ENCODE data around the gene KRT20.

Gene KRT20

GRCh38 chr17:40850293-40850972 lies 34.6 kb downstream of the KRT20 start:
- FAIRE-seq (no peak), DNase-seq (ENCODE audit: insufficient read length, low spot score) (no peak)
- TF ChIP-seq POLR2A (IDR thresholded peaks at IDR 0.05; ENCODE audit: low read depth, low read length) = no peak

- no peak for TF ChIP-seq POLR2A (IDR thresholded peaks at IDR 0.05; ENCODE audit: low read depth, low read length)
- no peak for DNase-seq (ENCODE audit: insufficient read length, low spot score)
- no peak for FAIRE-seq
Measured at GRCh38 chr17:40849723-40850122, 35.3 kb downstream of the KRT20 start.

GRCh38 chr17:40848583-40849235 lies 36.3 kb downstream of the KRT20 start:
- TF ChIP-seq POLR2A (IDR thresholded peaks at IDR 0.05; ENCODE audit: low read depth, low read length) = no peak
- FAIRE-seq (no peak), DNase-seq (ENCODE audit: insufficient read length, low spot score) (no peak)

- DNase-seq (ENCODE audit: insufficient read length, low spot score) (no peak), FAIRE-seq (no peak)
- no peak for TF ChIP-seq POLR2A (IDR thresholded peaks at IDR 0.05; ENCODE audit: low read depth, low read length)
Measured at GRCh38 chr17:40846515-40847144, 38.4 kb downstream of the KRT20 start.

- FAIRE-seq (no peak), DNase-seq (ENCODE audit: insufficient read length, low spot score) (no peak)
- no peak for TF ChIP-seq POLR2A (IDR thresholded peaks at IDR 0.05; ENCODE audit: low read depth, low read length)
Measured at GRCh38 chr17:40844671-40845107, 40.4 kb downstream of the KRT20 start.

GRCh38 chr17:40843242-40843641 lies 41.8 kb downstream of the KRT20 start:
- no peak for TF ChIP-seq POLR2A (IDR thresholded peaks at IDR 0.05; ENCODE audit: low read depth, low read length)
- DNase-seq (ENCODE audit: insufficient read length, low spot score) (no peak), FAIRE-seq (no peak)

- no peak for FAIRE-seq
- no peak for TF ChIP-seq POLR2A (IDR thresholded peaks at IDR 0.05; ENCODE audit: low read depth, low read length)
- no peak for DNase-seq (ENCODE audit: insufficient read length, low spot score)
Measured at GRCh38 chr17:40841246-40841645, 43.8 kb downstream of the KRT20 start.

- FAIRE-seq (no peak), DNase-seq (ENCODE audit: insufficient read length, low spot score) (no peak)
- TF ChIP-seq POLR2A (IDR thresholded peaks at IDR 0.05; ENCODE audit: low read depth, low read length) = no peak
Measured at GRCh38 chr17:40839194-40839593, 45.8 kb downstream of the KRT20 start.

- no peak for TF ChIP-seq POLR2A (IDR thresholded peaks at IDR 0.05; ENCODE audit: low read depth, low read length)
- no peak for FAIRE-seq
- DNase-seq (ENCODE audit: insufficient read length, low spot score) = no peak
Measured at GRCh38 chr17:40836020-40836419, 49.0 kb downstream of the KRT20 start.

- TF ChIP-seq POLR2A (IDR thresholded peaks at IDR 0.05; ENCODE audit: low read depth, low read length) = no peak
- FAIRE-seq (no peak), DNase-seq (ENCODE audit: insufficient read length, low spot score) (no peak)
Measured at GRCh38 chr17:40833882-40834281, 51.2 kb downstream of the KRT20 start.

- DNase-seq (ENCODE audit: insufficient read length, low spot score) = no peak
- no peak for TF ChIP-seq POLR2A (IDR thresholded peaks at IDR 0.05; ENCODE audit: low read depth, low read length)
- FAIRE-seq = no peak
Measured at GRCh38 chr17:40832840-40833239, 52.2 kb downstream of the KRT20 start.

- no peak for TF ChIP-seq POLR2A (IDR thresholded peaks at IDR 0.05; ENCODE audit: low read depth, low read length)
- FAIRE-seq (no peak), DNase-seq (ENCODE audit: insufficient read length, low spot score) (no peak)
Measured at GRCh38 chr17:40830085-40830776, 54.8 kb downstream of the KRT20 start.

- no peak for TF ChIP-seq POLR2A (IDR thresholded peaks at IDR 0.05; ENCODE audit: low read depth, low read length)
- no peak for FAIRE-seq
- no peak for DNase-seq (ENCODE audit: insufficient read length, low spot score)
Measured at GRCh38 chr17:40828454-40829044, 56.5 kb downstream of the KRT20 start.
